GM23338 (cell line): ENCODE measurements around the gene PTPRN2. TPM values are rescaled to one million over a fixed set of nuclear protein-coding genes. Genes with fewer than 3 reads are reported as not detected.

Experiments
- ATAC-seq: fragments of 200-7000 bp; cut with Tn5 transposase; 3 replicates; pipeline ENCODE4 v1.9.1; 2020
- DNase-seq: peaks from one replicate; pipeline ENCODE4 v3.0.0-alpha.2; 2015; ENCODE audit warnings: low spot score
- H2AFZ ChIP-seq: fragments of 200-600 bp; sonication (generic); 2 replicates; pipeline ENCODE4 v1.8.0; 2016; ENCODE audit warnings: antibody characterized with exemption, mild to moderate bottlenecking, moderate library complexity
- H3F3A ChIP-seq: fragments of 200-600 bp; sonication (generic); replicated peaks from 2 replicates; pipeline ENCODE4 v1.8.0; 2017; ENCODE audit warnings: antibody characterized with exemption, mixed run types, low read depth
- H3K27ac ChIP-seq: fragments of 200-600 bp; sonication (generic); 2 replicates; pipeline ENCODE4 v1.6.1; 2016; ENCODE audit warnings: low read depth
- H3K27me3 ChIP-seq: fragments of 200-600 bp; sonication (generic); 2 replicates; pipeline ENCODE4 v1.8.0; 2016; ENCODE audit warnings: mild to moderate bottlenecking, mixed run types, moderate library complexity; ENCODE audit not compliant: insufficient read depth
- H3K36me3 ChIP-seq: fragments of 200-600 bp; sonication (generic); 2 replicates; pipeline ENCODE4 v1.8.0; 2016; ENCODE audit warnings: mild to moderate bottlenecking; ENCODE audit not compliant: insufficient read depth
- H3K4me1 ChIP-seq: fragments of 200-600 bp; sonication (generic); 2 replicates; pipeline ENCODE4 v1.8.0; 2016; ENCODE audit warnings: mild to moderate bottlenecking, moderate library complexity; ENCODE audit not compliant: insufficient read depth
- H3K4me2 ChIP-seq: fragments of 200-600 bp; sonication (generic); 2 replicates; pipeline ENCODE4 v1.7.1; 2017; ENCODE audit warnings: mixed run types
- H3K4me3 ChIP-seq: fragments of 200-600 bp; sonication (generic); 2 replicates; pipeline ENCODE4 v1.6.1; 2016; ENCODE audit warnings: mixed run types
- H3K79me2 ChIP-seq: fragments of 200-600 bp; sonication (generic); replicated peaks from 2 replicates; pipeline ENCODE4 v1.8.0; 2017; ENCODE audit warnings: mild to moderate bottlenecking; ENCODE audit not compliant: insufficient read depth
- H3K9me2 ChIP-seq: fragments of 200-600 bp; sonication (generic); 2 replicates; pipeline ENCODE4 v1.8.0; 2017; ENCODE audit not compliant: insufficient read depth
- H4K20me1 ChIP-seq: fragments of 200-600 bp; sonication (generic); replicated peaks from 2 replicates; pipeline ENCODE4 v1.8.0; 2017; ENCODE audit warnings: mild to moderate bottlenecking; ENCODE audit not compliant: insufficient read depth
- H3K27ac Mint-ChIP-seq: 2 replicates; pipeline ENCODE4 v1.8.0; 2020; ENCODE audit warnings: inconsistent platforms, mild to moderate bottlenecking, moderate library complexity, mixed read lengths
- H3K27me3 Mint-ChIP-seq: 3 replicates; pipeline ENCODE4 v1.8.0; 2022; ENCODE audit warnings: low read depth, mild to moderate bottlenecking, moderate library complexity, mixed read lengths, inconsistent platforms; ENCODE audit not compliant: insufficient read depth, poor library complexity
- H3K36me3 Mint-ChIP-seq: 3 replicates; pipeline ENCODE4 v1.8.0; 2021; ENCODE audit warnings: low read depth, mild to moderate bottlenecking, inconsistent platforms, moderate library complexity, mixed read lengths
- H3K4me1 Mint-ChIP-seq: 3 replicates; pipeline ENCODE4 v1.8.0; 2020; ENCODE audit warnings: mild to moderate bottlenecking, inconsistent platforms, mixed read lengths
- H3K4me3 Mint-ChIP-seq: 3 replicates; pipeline ENCODE4 v1.8.0; 2021; ENCODE audit warnings: moderate library complexity, mild to moderate bottlenecking, inconsistent platforms, mixed read lengths
- H3K9me3 Mint-ChIP-seq: 3 replicates; pipeline ENCODE4 v1.8.0; 2020; ENCODE audit warnings: moderate library complexity, mild to moderate bottlenecking, inconsistent platforms, mixed read lengths
- CREB1 ChIP-seq: fragments of 250-450 bp; sonication (Bioruptor Pico); IDR thresholded peaks from 2 replicates; pipeline ENCODE4 v1.5.0; 2020; ENCODE audit warnings: low read depth, mild to moderate bottlenecking, moderate library complexity
- CTCF ChIP-seq, 2 experiments: fragments of 200-600 bp in 1 of 2; sonication (generic) in 1 of 2; conservative IDR thresholded peaks; 2 replicates each; pipeline versions ENCODE4 v1.5.1 to v1.6.1; 2016 to 2017; ENCODE audit warnings: antibody characterized with exemption in 2 of 2, low read depth in 2 of 2, mild to moderate bottlenecking in 2 of 2, moderate library complexity in 1 of 2
- EZH2 ChIP-seq: fragments of 200-600 bp; sonication (generic); IDR thresholded peaks from one replicate; pipeline ENCODE4 v1.8.0; 2017; ENCODE audit warnings: antibody characterized with exemption, mild to moderate bottlenecking, low read depth; ENCODE audit not compliant: unreplicated experiment
- JUNB ChIP-seq: IDR thresholded peaks from one replicate; pipeline ENCODE4 v1.6.1; 2016; ENCODE audit warnings: antibody characterized with exemption; ENCODE audit not compliant: unreplicated experiment
- NANOG ChIP-seq: IDR thresholded peaks from 2 replicates; pipeline ENCODE4 v1.6.1; 2016; ENCODE audit warnings: antibody characterized with exemption, borderline replicate concordance
- POLR2AphosphoS5 ChIP-seq: IDR thresholded peaks from 2 replicates; pipeline ENCODE4 v1.6.1; 2016; ENCODE audit warnings: antibody characterized with exemption, low read depth
- STAT1 ChIP-seq: IDR thresholded peaks from one replicate; pipeline ENCODE4 v1.6.1; 2016; ENCODE audit warnings: antibody characterized with exemption; ENCODE audit not compliant: unreplicated experiment
- polyA plus RNA-seq: library from polyadenylated mRNA; unstranded; fragments of >200 nt; fragmentation: Nextera tagmentation; extraction: Ambion mirVana; gene quantifications from 2 replicates; pipeline ENCODE4 v1.2.1, GENCODE V29; 2016
- total RNA-seq: library from RNA; depleted of rRNA; stranded (reverse); fragments of >200 nt; shearing (Covaris generic); gene quantifications from 2 replicates; pipeline ENCODE4 v1.2.3, GENCODE V29; 2014
- TF ChIP-seq, protein P1 (sequence below): IDR thresholded peaks from one replicate; pipeline ENCODE4 v1.6.1; 2018; ENCODE audit warnings: antibody characterized with exemption; ENCODE audit not compliant: unreplicated experiment
- TF ChIP-seq, protein P2 (sequence below): IDR thresholded peaks from 2 replicates; pipeline ENCODE4 v1.6.1; 2016; ENCODE audit warnings: antibody characterized with exemption

PTPRN2 gene
- total and polyA plus RNA-seq, 2 experiments from 2014 or later, result 0.87 to 4.0 TPM

DNA sequence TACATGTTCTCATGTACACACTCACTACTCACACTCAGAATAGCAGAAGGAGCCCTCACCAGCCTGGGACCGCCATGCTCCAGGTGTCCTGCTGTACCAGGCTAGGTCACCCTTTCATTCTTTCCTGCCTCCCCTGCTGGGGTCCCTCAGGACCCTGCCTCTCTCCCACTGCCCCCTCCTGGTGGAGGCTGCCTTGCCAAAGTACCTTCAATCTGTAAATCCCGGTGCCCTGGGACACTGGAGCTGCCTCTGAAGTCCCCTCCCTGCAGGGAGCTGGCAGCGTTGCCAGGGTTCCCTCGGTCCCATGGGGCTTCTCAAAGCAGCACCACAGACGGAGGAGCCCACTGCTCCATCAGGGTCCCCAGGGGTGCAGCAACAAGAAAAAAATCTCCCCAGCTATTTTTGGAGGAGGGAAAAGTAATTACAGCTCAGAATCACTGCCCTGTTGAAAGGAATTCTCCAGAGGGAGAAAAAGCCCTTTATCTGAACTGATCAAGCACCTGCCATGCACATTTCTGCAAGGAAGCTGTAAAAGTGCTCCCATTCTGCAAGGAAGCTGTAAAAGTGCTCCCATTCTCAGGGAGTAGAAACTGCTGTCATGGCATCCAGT, 259.9 kb downstream of the PTPRN2 start:
- Mint-ChIP-seq H3K4me3 (no peak overlapping the region), H3K4me1 (no peaks in the 10 kb centered on the region), H3K27ac (no peak overlapping the region), H3K27me3 (peaks cover 13% of the 10 kb centered on the region), H3K36me3 (peaks cover 66% of the 10 kb centered on the region), H3K9me3 (peaks cover 95% of the 10 kb centered on the region)
- H3K4me1 ChIP-seq, result no peaks in the 10 kb centered on the region
- no peak for ATAC-seq
- no peak overlapping the region for H3K4me2 ChIP-seq
- H3K27me3 ChIP-seq, result no peaks in the 10 kb centered on the region
- no peak overlapping the region for H2AFZ ChIP-seq
- no peaks in the 10 kb centered on the region for H3K79me2 ChIP-seq
- DNase-seq, result no peak
- H3K27ac ChIP-seq, result no peak overlapping the region
- peaks cover 11% of the 10 kb centered on the region for H3F3A ChIP-seq
- no peak overlapping the region for H3K4me3 ChIP-seq
- no peaks in the 10 kb centered on the region for H3K36me3 ChIP-seq
- no peaks in the 10 kb centered on the region for H3K9me2 ChIP-seq
- no peaks in the 10 kb centered on the region for H4K20me1 ChIP-seq
- TF ChIP-seq STAT1, result no peak
- TF ChIP-seq EZH2, result no peak
- TF ChIP-seq, protein P1, sequence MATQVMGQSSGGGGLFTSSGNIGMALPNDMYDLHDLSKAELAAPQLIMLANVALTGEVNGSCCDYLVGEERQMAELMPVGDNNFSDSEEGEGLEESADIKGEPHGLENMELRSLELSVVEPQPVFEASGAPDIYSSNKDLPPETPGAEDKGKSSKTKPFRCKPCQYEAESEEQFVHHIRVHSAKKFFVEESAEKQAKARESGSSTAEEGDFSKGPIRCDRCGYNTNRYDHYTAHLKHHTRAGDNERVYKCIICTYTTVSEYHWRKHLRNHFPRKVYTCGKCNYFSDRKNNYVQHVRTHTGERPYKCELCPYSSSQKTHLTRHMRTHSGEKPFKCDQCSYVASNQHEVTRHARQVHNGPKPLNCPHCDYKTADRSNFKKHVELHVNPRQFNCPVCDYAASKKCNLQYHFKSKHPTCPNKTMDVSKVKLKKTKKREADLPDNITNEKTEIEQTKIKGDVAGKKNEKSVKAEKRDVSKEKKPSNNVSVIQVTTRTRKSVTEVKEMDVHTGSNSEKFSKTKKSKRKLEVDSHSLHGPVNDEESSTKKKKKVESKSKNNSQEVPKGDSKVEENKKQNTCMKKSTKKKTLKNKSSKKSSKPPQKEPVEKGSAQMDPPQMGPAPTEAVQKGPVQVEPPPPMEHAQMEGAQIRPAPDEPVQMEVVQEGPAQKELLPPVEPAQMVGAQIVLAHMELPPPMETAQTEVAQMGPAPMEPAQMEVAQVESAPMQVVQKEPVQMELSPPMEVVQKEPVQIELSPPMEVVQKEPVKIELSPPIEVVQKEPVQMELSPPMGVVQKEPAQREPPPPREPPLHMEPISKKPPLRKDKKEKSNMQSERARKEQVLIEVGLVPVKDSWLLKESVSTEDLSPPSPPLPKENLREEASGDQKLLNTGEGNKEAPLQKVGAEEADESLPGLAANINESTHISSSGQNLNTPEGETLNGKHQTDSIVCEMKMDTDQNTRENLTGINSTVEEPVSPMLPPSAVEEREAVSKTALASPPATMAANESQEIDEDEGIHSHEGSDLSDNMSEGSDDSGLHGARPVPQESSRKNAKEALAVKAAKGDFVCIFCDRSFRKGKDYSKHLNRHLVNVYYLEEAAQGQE, result no peak
- TF ChIP-seq CTCF (conservative IDR thresholded peaks at IDR 0.05; ENCODE audit: low read depth in 2 of 2), result no peak
- no peak for TF ChIP-seq NANOG
- TF ChIP-seq, protein P2, sequence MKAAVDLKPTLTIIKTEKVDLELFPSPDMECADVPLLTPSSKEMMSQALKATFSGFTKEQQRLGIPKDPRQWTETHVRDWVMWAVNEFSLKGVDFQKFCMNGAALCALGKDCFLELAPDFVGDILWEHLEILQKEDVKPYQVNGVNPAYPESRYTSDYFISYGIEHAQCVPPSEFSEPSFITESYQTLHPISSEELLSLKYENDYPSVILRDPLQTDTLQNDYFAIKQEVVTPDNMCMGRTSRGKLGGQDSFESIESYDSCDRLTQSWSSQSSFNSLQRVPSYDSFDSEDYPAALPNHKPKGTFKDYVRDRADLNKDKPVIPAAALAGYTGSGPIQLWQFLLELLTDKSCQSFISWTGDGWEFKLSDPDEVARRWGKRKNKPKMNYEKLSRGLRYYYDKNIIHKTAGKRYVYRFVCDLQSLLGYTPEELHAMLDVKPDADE, result no peak

GRCh38 chr7:158327012-158327411, 260.6 kb downstream of the PTPRN2 start:
- Histone ChIP-seq H3K4me3 (no peak overlapping the region), H3K27me3 (no peaks in the 10 kb centered on the region), H3K9me2 (no peaks in the 10 kb centered on the region), H3K4me1 (no peaks in the 10 kb centered on the region), H3K4me2 (no peak overlapping the region), H2AFZ (no peak overlapping the region), H3K27ac (no peak overlapping the region), H4K20me1 (no peaks in the 10 kb centered on the region), H3K36me3 (no peaks in the 10 kb centered on the region), H3F3A (peaks cover 11% of the 10 kb centered on the region), H3K79me2 (no peaks in the 10 kb centered on the region)
- H3K36me3 Mint-ChIP-seq, result peaks cover 62% of the 10 kb centered on the region
- DNase-seq (no peak), ATAC-seq (no peak)
- H3K4me1 Mint-ChIP-seq, result no peaks in the 10 kb centered on the region
- no peak overlapping the region for H3K27ac Mint-ChIP-seq
- H3K27me3 Mint-ChIP-seq, result peaks cover 7% of the 10 kb centered on the region
- no peak for TF ChIP-seq POLR2AphosphoS5
- TF ChIP-seq NANOG, result no peak
- no peak for TF ChIP-seq CREB1 (CRISPR knock-in tag)
- TF ChIP-seq, protein P2, result no peak
- TF ChIP-seq, protein P1, result no peak
- no peak for TF ChIP-seq JUNB
- H3K9me3 Mint-ChIP-seq, result peaks cover 94% of the 10 kb centered on the region
- H3K4me3 Mint-ChIP-seq, result no peak overlapping the region
